HPDE6-E6E7 (cell line): Measurements from ENCODE around the gene OPN1LW.
A peak's percentile ranks its signal among the peaks of the same experiment; 100 is the strongest.
"Not testable (repeated sequence)": the region's sequence is repeated elsewhere in the genome, so short reads cannot be mapped to it uniquely, and the experiment has no call there.

Experiments used
- DNase-seq: peaks from one replicate; pipeline ENCODE4 v3.0.0; 2011; ENCODE audit warnings: missing footprints; ENCODE audit errors: extremely low spot score

OPN1LW gene

GRCh38 chrX:154135458-154136229 lies 8.4 kb upstream of the OPN1LW start:
- no peak for DNase-seq

- DNase-seq, result peak; percentile 72
Measured at GRCh38 chrX:154136627-154137161, 7.3 kb upstream of the OPN1LW start.

GRCh38 chrX:154138857-154139256 lies 5.2 kb upstream of the OPN1LW start:
- DNase-seq, result no peak

- DNase-seq, result no peak
Measured at GRCh38 chrX:154140206-154140605, 3.8 kb upstream of the OPN1LW start.

GRCh38 chrX:154140742-154141141 lies 3.3 kb upstream of the OPN1LW start:
- DNase-seq, result no peak

- no peak for DNase-seq
Measured at GRCh38 chrX:154142386-154142785, 1.7 kb upstream of the OPN1LW start.

- DNase-seq, result no peak
Measured at GRCh38 chrX:154142950-154143745, 895 bp upstream of the OPN1LW start.

- DNase-seq, result not testable (repeated sequence)
Measured at GRCh38 chrX:154151030-154151429, 7.0 kb downstream of the OPN1LW start.

- not testable (repeated sequence) for DNase-seq
Measured at GRCh38 chrX:154156221-154156620, 12.2 kb downstream of the OPN1LW start.

GRCh38 chrX:154157207-154157606 lies 13.2 kb downstream of the OPN1LW start:
- not testable (repeated sequence) for DNase-seq

- not testable (repeated sequence) for DNase-seq
Measured at GRCh38 chrX:154159345-154159744, 15.3 kb downstream of the OPN1LW start.

- DNase-seq, result not testable (repeated sequence)
Measured at GRCh38 chrX:154164902-154165301, 20.9 kb downstream of the OPN1LW start.

GRCh38 chrX:154168384-154168783 lies 24.3 kb downstream of the OPN1LW start:
- not testable (repeated sequence) for DNase-seq

- not testable (repeated sequence) for DNase-seq
Measured at GRCh38 chrX:154172535-154172943, 28.5 kb downstream of the OPN1LW start.

- DNase-seq, result not testable (repeated sequence)
Measured at GRCh38 chrX:154174356-154174755, 30.3 kb downstream of the OPN1LW start.

- DNase-seq, result not testable (repeated sequence)
Measured at GRCh38 chrX:154182296-154182695, 38.3 kb downstream of the OPN1LW start, which contains the start of gene OPN1MW. Gene OPN1MW, plus strand, starts transcription at chrX:154182596. Its CDS starts 82 bp downstream, at chrX:154182678.

GRCh38 chrX:154183794-154184193 lies 39.8 kb downstream of the OPN1LW start:
- DNase-seq, result not testable (repeated sequence)

- DNase-seq, result not testable (repeated sequence)
Measured at GRCh38 chrX:154192846-154193245, 48.8 kb downstream of the OPN1LW start.

- DNase-seq, result not testable (repeated sequence)
Measured at GRCh38 chrX:154194316-154194715, 50.3 kb downstream of the OPN1LW start.

- not testable (repeated sequence) for DNase-seq
Measured at GRCh38 chrX:154196466-154196865, 52.4 kb downstream of the OPN1LW start.
